Neuronal stem cell (in vitro differentiated cells): ENCODE measurements around the gene CDSN.

Source experiments
- DNase-seq: peaks from one replicate; pipeline ENCODE4 v3.0.0-alpha.2; 2013; ENCODE audit warnings: low spot score
- H2AFZ ChIP-seq: one replicate; pipeline ENCODE4 v1.6.1; 2013; ENCODE audit warnings: mild to moderate bottlenecking, low read length, inconsistent platforms
- H2AK5ac ChIP-seq: 2 replicates; pipeline ENCODE4 v1.6.1; 2013; ENCODE audit warnings: low read depth, mild to moderate bottlenecking, inconsistent platforms, low read length, moderate library complexity, mixed read lengths
- H2BK120ac ChIP-seq: 2 replicates; pipeline ENCODE4 v1.6.1; 2013; ENCODE audit warnings: low read depth, mild to moderate bottlenecking, inconsistent platforms, low read length, moderate library complexity, mixed read lengths
- H2BK12ac ChIP-seq: one replicate; pipeline ENCODE4 v1.6.1; 2013; ENCODE audit warnings: low read length, inconsistent platforms
- H2BK15ac ChIP-seq: 2 replicates; pipeline ENCODE4 v1.6.1; 2013; ENCODE audit warnings: mild to moderate bottlenecking, low read length, inconsistent platforms, mixed read lengths
- H2BK5ac ChIP-seq: one replicate; pipeline ENCODE4 v1.6.1; 2013; ENCODE audit warnings: inconsistent platforms, mild to moderate bottlenecking, low read length, moderate library complexity
- H3K14ac ChIP-seq: one replicate; pipeline ENCODE4 v1.6.1; 2013; ENCODE audit warnings: low read length, inconsistent platforms
- H3K18ac ChIP-seq: 2 replicates; pipeline ENCODE4 v1.6.1; 2013; ENCODE audit warnings: low read length, inconsistent platforms
- H3K23ac ChIP-seq: 2 replicates; pipeline ENCODE4 v1.6.1; 2013; ENCODE audit warnings: low read depth, mild to moderate bottlenecking, mixed read lengths, low read length, inconsistent platforms; ENCODE audit not compliant: poor library complexity
- H3K27ac ChIP-seq: replicated peaks from 3 replicates; pipeline ENCODE4 v1.5.1; 2013; ENCODE audit warnings: low read length, inconsistent platforms
- H3K27me3 ChIP-seq, 3 experiments: 2 replicates each; pipeline ENCODE4 v1.6.1; 2013; ENCODE audit warnings: low read length in 3 of 3, mild to moderate bottlenecking in 2 of 3, inconsistent platforms in 1 of 3, low read depth in 1 of 3, mixed read lengths in 1 of 3, moderate library complexity in 1 of 3; ENCODE audit not compliant: control insufficient read depth in 3 of 3, insufficient read depth in 3 of 3
- H3K36me3 ChIP-seq, 2 donors: replicated peaks in 1 of 2; 2 replicates each; pipeline ENCODE4 v1.6.1; 2013; ENCODE audit warnings: low read length in 2 of 2; ENCODE audit not compliant: control insufficient read depth in 2 of 2, insufficient read depth in 2 of 2
- H3K4ac ChIP-seq: 2 replicates; pipeline ENCODE4 v1.6.1; 2013; ENCODE audit warnings: inconsistent platforms, mild to moderate bottlenecking, low read length, moderate library complexity
- H3K4me1 ChIP-seq, 2 donors: 1 replicate in 1 of 2; 2 replicates in 1 of 2; pipeline ENCODE4 v1.6.1; 2013; ENCODE audit warnings: low read length in 2 of 2, low read depth in 1 of 2; ENCODE audit not compliant: control insufficient read depth in 2 of 2, insufficient read depth in 1 of 2
- H3K4me2 ChIP-seq: one replicate; pipeline ENCODE4 v1.6.1; 2013; ENCODE audit warnings: mild to moderate bottlenecking, low read length, inconsistent platforms; ENCODE audit not compliant: insufficient read depth, poor library complexity, severe bottlenecking
- H3K4me3 ChIP-seq, 2 donors: 2 replicates each; pipeline ENCODE4 v1.5.1; 2013; ENCODE audit warnings: low read length in 2 of 2, mild to moderate bottlenecking in 2 of 2, inconsistent platforms in 1 of 2, moderate library complexity in 1 of 2
- H3K79me1 ChIP-seq: one replicate; pipeline ENCODE4 v1.6.1; 2013; ENCODE audit warnings: low read depth, mild to moderate bottlenecking, inconsistent platforms, low read length, moderate library complexity
- H3K9ac ChIP-seq: one replicate; pipeline ENCODE4 v1.6.1; 2013; ENCODE audit warnings: mild to moderate bottlenecking, low read depth, low read length, inconsistent platforms; ENCODE audit not compliant: poor library complexity
- H3K9me3 ChIP-seq, 2 donors: replicated peaks in 1 of 2; 2 replicates each; pipeline versions ENCODE3 to v1.6.1; 2013; ENCODE audit warnings: low read length in 2 of 2, mild to moderate bottlenecking in 2 of 2, inconsistent platforms in 1 of 2, low read depth in 1 of 2, mixed read lengths in 1 of 2, moderate library complexity in 1 of 2; ENCODE audit not compliant: control insufficient read depth in 2 of 2, insufficient read depth in 1 of 2
- H4K8ac ChIP-seq: one replicate; pipeline ENCODE4 v1.6.1; 2013; ENCODE audit warnings: low read depth, mild to moderate bottlenecking, inconsistent platforms, low read length, moderate library complexity
- H4K91ac ChIP-seq: one replicate; pipeline ENCODE4 v1.6.1; 2013; ENCODE audit warnings: low read length, low read depth, mild to moderate bottlenecking, inconsistent platforms; ENCODE audit not compliant: poor library complexity
- WGBS, 2 donors: extraction: QIAGEN DNeasy Blood & Tissue Kit; methylation state at CpG; one replicate each; pipeline ENCODE4 v1.1.7; 2013; ENCODE audit warnings: missing lambda C conversion rate in 2 of 2, mixed read lengths in 1 of 2; ENCODE audit not compliant: insufficient read length in 2 of 2, insufficient replicate concordance in 1 of 2; ENCODE audit errors: extremely low coverage in 2 of 2; 5-methylcytosine and 5-hydroxymethylcytosine counted together

The CDSN gene

GRCh38 chr6:31098449-31098938 is 21.8 kb downstream of the CDSN start:
- DNase-seq, result no peak
- no peak overlapping the region for H3K9ac ChIP-seq
- no peak overlapping the region for H3K27ac ChIP-seq
- H2BK120ac ChIP-seq, result no peak overlapping the region
- WGBS, 2 donors, result no CpG with 5 or more reads among the region's 4 CpGs
- no peaks in the 10 kb centered on the region for H3K4me1 ChIP-seq
- H3K79me1 ChIP-seq, result no peaks in the 10 kb centered on the region
- H2AK5ac ChIP-seq, result no peak overlapping the region
- H3K23ac ChIP-seq, result no peak overlapping the region
- H3K4me2 ChIP-seq, result no peak overlapping the region
- no peak overlapping the region for H3K18ac ChIP-seq
- H3K27me3 ChIP-seq, result peaks cover 0 to 5% (median 0%) of the 10 kb centered on the region in 3 experiments
- H3K4me3 ChIP-seq, result no peak overlapping the region
- no peak overlapping the region for H2BK12ac ChIP-seq
- H4K91ac ChIP-seq, result no peak overlapping the region
- no peak overlapping the region for H2BK15ac ChIP-seq
- no peak overlapping the region for H3K14ac ChIP-seq
- no peaks in the 10 kb centered on the region for H3K36me3 ChIP-seq
- H2AFZ ChIP-seq, result no peak overlapping the region
- H3K9me3 ChIP-seq, result no peaks in the 10 kb centered on the region
- no peak overlapping the region for H4K8ac ChIP-seq
- no peak overlapping the region for H3K4ac ChIP-seq
- no peak overlapping the region for H2BK5ac ChIP-seq

- Histone ChIP-seq H2AK5ac (no peak overlapping the region), H3K27me3 (peaks cover 0 to 5% (median 0%) of the 10 kb centered on the region in 3 experiments), H3K14ac (no peak overlapping the region), H3K23ac (no peak overlapping the region), H2BK5ac (no peak overlapping the region), H3K27ac (no peak overlapping the region), H3K9me3 (no peaks in the 10 kb centered on the region), H3K4ac (no peak overlapping the region), H3K4me3 (no peak overlapping the region), H3K18ac (no peak overlapping the region), H3K4me1 (no peaks in the 10 kb centered on the region), H3K4me2 (no peak overlapping the region), H4K8ac (no peak overlapping the region), H2BK120ac (no peak overlapping the region), H2BK15ac (no peak overlapping the region), H3K79me1 (no peaks in the 10 kb centered on the region), H2BK12ac (no peak overlapping the region), H2AFZ (no peak overlapping the region), H3K36me3 (no peaks in the 10 kb centered on the region), H3K9ac (no peak overlapping the region), H4K91ac (no peak overlapping the region)
- no CpG with 5 or more reads among the region's 5 CpGs for WGBS, 2 donors
- DNase-seq, result no peak
Observed at GRCh38 chr6:31096656-31097055, 23.6 kb downstream of the CDSN start.

GRCh38 chr6:31096215-31096614 is 24.0 kb downstream of the CDSN start:
- H2BK12ac ChIP-seq, result no peak overlapping the region
- H3K36me3 ChIP-seq, result no peaks in the 10 kb centered on the region
- no peak overlapping the region for H3K18ac ChIP-seq
- no peaks in the 10 kb centered on the region for H3K79me1 ChIP-seq
- H2BK15ac ChIP-seq, result no peak overlapping the region
- no peak overlapping the region for H3K9ac ChIP-seq
- no peak for DNase-seq
- no peak overlapping the region for H3K4ac ChIP-seq
- no peak overlapping the region for H3K4me2 ChIP-seq
- H2BK5ac ChIP-seq, result no peak overlapping the region
- H3K27ac ChIP-seq, result no peak overlapping the region
- H3K14ac ChIP-seq, result no peak overlapping the region
- H4K91ac ChIP-seq, result no peak overlapping the region
- H3K4me1 ChIP-seq, result no peaks in the 10 kb centered on the region
- H3K23ac ChIP-seq, result no peak overlapping the region
- H3K4me3 ChIP-seq, result no peak overlapping the region
- no peak overlapping the region for H2AK5ac ChIP-seq
- no peak overlapping the region for H2BK120ac ChIP-seq
- H4K8ac ChIP-seq, result no peak overlapping the region
- no peak overlapping the region for H2AFZ ChIP-seq
- H3K27me3 ChIP-seq, result peaks cover 0 to 5% (median 0%) of the 10 kb centered on the region in 3 experiments
- no CpG with 5 or more reads among the region's 3 CpGs for WGBS, 2 donors
- H3K9me3 ChIP-seq, result no peaks in the 10 kb centered on the region

DNA sequence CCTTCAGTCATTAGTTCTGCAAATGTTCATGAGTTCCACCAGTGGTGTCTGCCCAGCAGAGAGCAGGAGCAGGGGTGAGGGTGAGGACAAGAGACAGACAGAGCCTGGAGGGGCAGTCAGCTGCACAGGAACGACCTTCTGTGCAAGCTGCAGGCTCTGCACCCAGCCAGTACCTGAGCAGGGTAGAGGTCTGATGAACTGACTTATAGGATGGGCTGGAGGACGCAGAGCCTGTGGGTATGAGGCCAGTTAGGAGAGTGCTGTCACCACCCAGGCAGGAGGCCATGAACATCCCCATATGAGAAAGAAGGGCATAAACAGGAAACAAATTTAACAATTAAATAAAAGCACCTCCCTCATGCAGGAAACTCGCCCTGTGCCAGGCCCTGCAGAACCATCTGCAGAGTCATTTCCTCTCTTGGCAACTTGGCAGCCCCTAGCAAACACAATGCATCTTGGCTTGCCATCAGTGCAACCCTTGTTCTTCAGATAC is 25.8 kb downstream of the CDSN start:
- Histone ChIP-seq H3K36me3 (no peaks in the 10 kb centered on the region), H3K23ac (no peak overlapping the region), H4K8ac (no peak overlapping the region), H3K79me1 (no peaks in the 10 kb centered on the region), H4K91ac (no peak overlapping the region), H3K18ac (no peak overlapping the region), H2BK120ac (no peak overlapping the region), H2BK12ac (no peak overlapping the region), H3K9me3 (no peaks in the 10 kb centered on the region), H3K27ac (no peak overlapping the region), H2BK15ac (no peak overlapping the region), H3K14ac (no peak overlapping the region), H3K4me1 (no peaks in the 10 kb centered on the region), H3K9ac (no peak overlapping the region), H2AFZ (no peak overlapping the region), H2AK5ac (no peak overlapping the region), H3K27me3 (peaks cover 0 to 5% (median 0%) of the 10 kb centered on the region in 3 experiments), H3K4me2 (no peak overlapping the region), H3K4ac (no peak overlapping the region), H3K4me3 (peak overlapping the region in 1 of 2 donors; percentile 27), H2BK5ac (no peak overlapping the region)
- DNase-seq, result no peak
- no CpG with 5 or more reads among the region's 3 CpGs for WGBS, 2 donors
